ENCODE measurements around the gene HTR5A. TPM values are rescaled to one million over a fixed set of nuclear protein-coding genes. Genes with fewer than 3 reads are reported as not detected.
"Not testable (repeated sequence)": the region's sequence is repeated elsewhere in the genome, so short reads cannot be mapped to it uniquely, and the experiment has no call there.

The HTR5A gene
- total RNA-seq, result not detected in 2 replicates

DNA sequence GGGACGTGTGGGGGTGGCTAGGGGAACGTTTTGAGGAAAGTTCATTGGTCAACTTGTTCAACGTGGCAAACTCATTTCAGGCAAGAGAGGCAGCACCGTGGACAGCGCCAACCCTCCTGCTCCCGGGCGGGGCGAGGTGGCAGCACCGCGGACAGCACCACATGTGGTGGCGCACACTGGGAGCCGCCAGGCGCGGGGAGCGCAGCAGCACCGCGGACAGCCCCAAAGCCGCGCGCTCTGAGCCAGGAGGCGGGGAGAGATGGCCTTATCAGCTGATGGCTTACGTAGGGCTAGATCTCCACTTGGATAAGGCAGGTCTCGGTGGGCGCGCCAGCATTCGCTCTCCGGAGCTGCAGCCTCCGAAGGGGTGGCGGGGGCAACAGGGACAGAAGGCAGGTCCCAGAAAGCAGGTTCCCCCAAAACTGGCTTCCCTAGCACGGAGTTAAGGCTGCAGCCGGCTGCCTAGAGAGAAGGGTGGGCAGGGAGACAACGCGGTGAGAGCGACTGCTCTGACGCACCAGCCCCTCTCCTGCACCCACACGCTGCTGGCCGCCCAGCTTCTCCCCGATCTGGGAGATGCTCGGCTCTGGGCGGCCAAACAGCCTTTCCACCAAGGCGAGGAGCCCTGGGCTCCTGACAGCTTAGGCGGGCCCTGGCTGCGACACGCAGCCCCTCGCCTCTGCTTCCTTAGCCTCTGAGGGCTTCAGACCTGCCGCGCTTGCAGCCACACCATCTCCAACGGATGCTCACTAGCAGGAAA, at the start of gene HTR5A:
HTR5A (plus strand) TSS at position 333 of the 760 bp plus-strand sequence. CDS start 576 bp downstream, outside the sequence.
- intact Hi-C loops (cut with micrococcal nuclease), result loop anchor here (1.0 kb wide), 5 partner anchors 67 to 275 kb away; partner anchors contain the start of gene PAXIP1

- intact Hi-C loops (cut with micrococcal nuclease), result no loop called here
These were observed 49.1 kb upstream of the HTR5A start for GRCh38 chr7:155020996-155021395.

DNA sequence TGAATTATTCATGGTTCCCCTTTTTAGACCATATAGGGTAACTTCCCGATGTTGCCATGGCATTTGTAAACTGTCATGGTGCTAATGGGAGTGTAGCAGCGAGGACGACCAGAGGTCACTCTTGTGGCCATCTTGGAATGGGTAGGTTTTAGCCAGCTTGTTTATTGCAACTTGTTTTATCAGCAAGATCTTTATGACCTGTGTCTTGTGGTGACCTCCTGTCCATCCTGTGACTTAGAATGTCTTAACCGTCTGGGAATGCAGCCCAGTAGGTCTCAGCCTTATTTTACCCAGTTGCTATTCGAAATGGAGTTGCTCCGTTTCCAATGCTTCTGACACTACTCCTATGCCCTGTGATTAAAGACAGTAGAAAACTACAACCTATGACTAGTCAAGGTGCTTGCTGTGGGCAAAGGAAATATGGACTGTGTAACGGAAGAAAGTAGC, 48.4 kb upstream of the HTR5A start:
- intact Hi-C loops (cut with micrococcal nuclease), result no loop called here

- intact Hi-C loops (cut with micrococcal nuclease), result no loop called here
These were observed 42.2 kb upstream of the HTR5A start for GRCh38 chr7:155027879-155028278.

- intact Hi-C loops (cut with micrococcal nuclease), result no loop called here
These were observed 37.1 kb upstream of the HTR5A start for GRCh38 chr7:155032978-155033377.

- intact Hi-C loops (cut with micrococcal nuclease), result not testable (repeated sequence)
These were observed 35.6 kb upstream of the HTR5A start for GRCh38 chr7:155034495-155034894.

DNA sequence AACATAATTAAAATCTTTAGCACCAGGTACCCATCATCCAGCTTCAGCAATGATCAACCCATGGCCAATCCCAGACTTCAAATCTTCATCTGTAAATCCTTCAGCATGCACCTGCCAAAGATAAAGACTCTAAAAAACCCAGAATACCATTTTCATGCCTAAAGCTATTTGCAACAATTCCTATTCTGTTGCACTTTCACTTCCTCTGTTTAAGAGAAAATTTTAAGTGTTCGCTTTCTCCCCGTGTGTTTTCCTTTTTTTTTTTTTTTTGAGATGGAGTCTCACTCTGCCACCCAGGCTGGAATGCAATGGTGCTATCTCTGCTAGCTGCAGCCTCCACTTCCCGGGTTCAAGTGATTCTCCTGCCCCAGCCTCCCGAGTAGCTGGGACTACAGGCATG, 31.8 kb upstream of the HTR5A start:
- intact Hi-C loops (cut with micrococcal nuclease), result no loop called here

- intact Hi-C loops (cut with micrococcal nuclease), result no loop called here
These were observed 26.4 kb upstream of the HTR5A start for GRCh38 chr7:155043756-155044155.

DNA sequence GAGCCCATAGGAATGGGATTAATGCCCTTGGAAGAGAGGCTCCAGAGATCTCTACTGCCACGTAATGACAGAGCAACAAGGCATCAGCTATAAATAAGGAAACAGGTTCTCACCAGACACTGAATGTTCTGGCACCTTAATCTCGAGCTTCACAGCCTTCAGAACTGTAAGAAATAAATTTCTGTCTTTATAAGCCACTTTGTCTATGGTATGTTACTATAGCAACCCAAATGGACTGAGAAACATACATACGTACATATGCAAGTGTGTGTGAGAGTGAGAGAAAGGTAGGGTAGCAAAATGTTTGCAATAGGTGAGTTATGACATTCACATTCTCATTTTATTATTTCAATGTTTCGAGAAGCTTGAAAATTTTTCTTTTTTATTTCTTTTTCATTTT, 22.1 kb upstream of the HTR5A start:
- intact Hi-C loops (cut with micrococcal nuclease), result no loop called here

- intact Hi-C loops (cut with micrococcal nuclease), result no loop called here
These were observed 18.8 kb upstream of the HTR5A start for GRCh38 chr7:155051355-155051754.

- intact Hi-C loops (cut with micrococcal nuclease), result no loop called here
These were observed 17.1 kb upstream of the HTR5A start for GRCh38 chr7:155053002-155053401.

DNA sequence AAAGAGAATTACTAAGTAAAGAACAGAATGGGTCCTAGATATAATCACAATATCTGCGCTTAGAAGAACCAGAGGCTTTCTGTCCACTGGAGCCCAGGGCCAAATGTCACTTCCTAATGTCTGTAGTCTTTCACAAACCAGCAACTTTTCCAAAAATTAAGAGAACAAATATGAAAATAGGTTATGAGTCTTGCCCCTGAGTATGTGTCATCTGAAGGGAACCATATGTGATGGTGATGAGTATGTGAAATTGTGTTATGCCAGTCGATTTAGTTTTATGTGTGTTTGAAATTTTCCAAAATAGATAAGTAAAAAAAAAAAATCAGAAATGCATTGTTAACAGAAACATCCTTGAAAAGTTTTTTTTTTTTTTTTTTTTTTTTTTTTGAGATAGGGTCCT, 15.4 kb upstream of the HTR5A start:
- intact Hi-C loops (cut with micrococcal nuclease), result no loop called here

DNA sequence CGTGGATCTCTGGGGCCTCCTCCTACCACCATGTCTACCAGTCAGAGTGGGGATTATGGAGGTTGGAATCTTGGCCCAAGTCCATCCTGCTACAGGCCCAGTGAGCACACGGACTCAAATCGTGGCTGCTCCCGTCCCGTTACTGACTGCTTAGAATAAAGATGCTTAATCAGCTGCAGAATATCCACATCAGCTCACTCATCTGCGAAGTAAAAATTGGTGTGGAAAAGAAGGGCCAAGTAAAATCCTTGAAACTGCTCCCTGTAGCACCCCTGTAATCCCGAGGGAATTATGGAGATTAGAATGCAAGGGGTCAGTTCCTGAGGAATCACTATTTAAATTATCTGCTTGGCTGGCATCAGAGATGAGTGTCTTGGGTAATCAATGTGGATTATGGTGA, 13.0 kb upstream of the HTR5A start:
- intact Hi-C loops (cut with micrococcal nuclease), result no loop called here

GRCh38 chr7:155058896-155059295, 11.2 kb upstream of the HTR5A start:
- intact Hi-C loops (cut with micrococcal nuclease), result no loop called here

GRCh38 chr7:155059703-155060102, 10.4 kb upstream of the HTR5A start:
- intact Hi-C loops (cut with micrococcal nuclease), result no loop called here

DNA sequence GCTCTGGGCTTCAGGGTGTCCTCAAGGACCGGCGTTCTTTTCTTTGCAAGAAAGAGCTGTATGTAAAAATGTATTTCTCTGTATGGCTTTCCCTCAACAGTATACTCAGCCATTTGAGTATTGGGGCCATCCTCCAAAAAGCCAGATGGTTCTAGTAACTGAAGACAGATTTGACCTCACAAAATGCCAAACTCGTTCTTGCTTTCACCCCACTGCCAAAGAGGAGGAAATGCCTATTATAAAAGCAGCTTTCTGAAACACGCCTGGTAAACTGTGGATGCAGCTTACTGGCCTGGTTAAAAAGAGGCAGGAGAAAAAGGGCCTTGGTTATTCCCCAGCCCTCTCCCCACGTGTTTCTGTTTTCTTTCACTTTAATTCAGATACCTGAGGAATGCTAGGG, 7.7 kb upstream of the HTR5A start:
- intact Hi-C loops (cut with micrococcal nuclease), result no loop called here

DNA sequence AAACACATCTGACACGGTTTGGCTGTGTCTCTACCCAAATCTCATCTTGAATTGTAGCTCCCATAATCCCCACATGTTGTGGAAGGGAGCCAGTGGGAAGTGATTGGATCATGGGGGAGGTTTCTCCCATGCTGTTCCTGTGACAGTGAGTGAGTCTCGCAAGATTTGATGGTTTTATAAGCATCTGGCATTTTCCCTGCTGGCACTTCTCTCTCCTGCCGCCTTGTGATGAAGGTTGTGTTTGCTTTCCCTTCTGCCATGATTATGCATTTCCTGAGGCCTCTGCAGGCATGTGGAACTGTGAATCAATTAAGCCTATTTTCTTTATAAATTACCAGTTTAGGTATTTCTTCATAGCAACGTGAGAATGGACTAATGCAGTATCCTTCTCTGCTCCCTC, 5.9 kb upstream of the HTR5A start:
- intact Hi-C loops (cut with micrococcal nuclease), result no loop called here

GRCh38 chr7:155066417-155066950, 3.6 kb upstream of the HTR5A start:
- intact Hi-C loops (cut with micrococcal nuclease), result no loop called here

DNA sequence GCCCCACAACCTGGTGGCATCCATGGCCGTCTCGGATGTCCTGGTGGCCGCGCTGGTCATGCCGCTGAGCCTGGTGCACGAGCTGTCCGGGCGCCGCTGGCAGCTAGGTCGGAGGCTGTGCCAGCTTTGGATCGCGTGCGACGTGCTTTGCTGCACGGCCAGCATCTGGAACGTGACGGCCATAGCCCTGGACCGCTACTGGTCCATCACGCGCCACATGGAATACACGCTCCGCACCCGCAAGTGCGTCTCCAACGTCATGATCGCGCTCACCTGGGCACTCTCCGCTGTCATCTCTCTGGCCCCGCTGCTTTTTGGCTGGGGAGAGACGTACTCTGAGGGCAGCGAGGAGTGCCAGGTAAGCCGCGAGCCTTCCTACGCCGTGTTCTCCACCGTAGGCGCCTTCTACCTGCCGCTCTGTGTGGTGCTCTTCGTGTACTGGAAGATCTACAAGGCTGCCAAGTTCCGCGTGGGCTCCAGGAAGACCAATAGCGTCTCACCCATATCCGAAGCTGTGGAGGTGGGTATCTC, 1.1 kb downstream of the HTR5A start:
- intact Hi-C loops (cut with micrococcal nuclease), result no loop called here

GRCh38 chr7:155071916-155072571, 1.9 kb downstream of the HTR5A start:
- intact Hi-C loops (cut with micrococcal nuclease), result no loop called here

DNA sequence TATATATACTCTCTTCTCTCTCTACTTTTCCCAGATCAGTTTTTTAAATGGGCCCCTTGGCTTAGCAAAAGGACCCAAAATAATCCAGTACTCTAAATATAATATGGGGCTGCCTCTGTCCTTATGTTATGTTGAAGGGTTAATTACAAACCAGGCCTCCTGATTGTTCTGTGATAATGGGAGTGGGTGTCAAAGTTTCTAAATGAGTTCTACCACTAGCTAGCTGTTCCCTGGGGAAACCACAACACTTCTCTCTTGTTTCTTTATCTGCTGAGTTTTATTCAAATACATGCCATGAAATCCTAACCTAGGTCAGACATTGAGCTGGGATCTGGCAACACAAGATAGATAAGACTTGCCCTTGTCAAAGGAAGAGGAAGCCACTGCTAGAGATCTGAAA, 3.8 kb downstream of the HTR5A start:
- intact Hi-C loops (cut with micrococcal nuclease), result no loop called here

GRCh38 chr7:155084021-155084420, 13.9 kb downstream of the HTR5A start:
- intact Hi-C loops (cut with micrococcal nuclease), result no loop called here

Measured in T-helper 1 cell treated with Interleukin-12 subunit alpha and Interleukin-12 subunit beta and Interleukin-4 antibody, amounts not matched to agents 30 ng/mL and 1 ng/mL, for 36 hours (primary cell).